ENCODE results near the gene CD48.
"Not testable (repeated sequence)": the region's sequence is repeated elsewhere in the genome, so short reads cannot be mapped to it uniquely, and the experiment has no call there.

DNA sequence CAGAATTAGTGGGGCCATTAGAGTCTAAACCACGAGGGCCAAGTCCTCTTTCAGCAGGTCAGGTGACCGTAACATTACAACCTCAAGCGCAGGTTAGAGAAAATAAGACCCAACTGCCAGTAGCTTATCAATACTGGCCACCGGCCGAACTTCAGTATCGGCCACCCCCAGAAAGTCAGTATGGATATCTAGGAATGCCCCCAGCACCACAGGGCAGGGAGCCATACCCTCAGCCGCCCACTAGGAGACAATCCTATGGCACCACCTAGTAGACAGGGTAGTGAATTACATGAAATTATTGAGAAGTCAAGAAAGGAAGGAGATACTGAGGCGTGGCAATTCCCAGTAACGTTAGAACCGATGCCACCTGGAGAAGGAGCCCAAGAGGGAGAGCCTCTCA is 19.2 kb downstream of the CD48 start:
- TF ChIP-seq, protein P1, sequence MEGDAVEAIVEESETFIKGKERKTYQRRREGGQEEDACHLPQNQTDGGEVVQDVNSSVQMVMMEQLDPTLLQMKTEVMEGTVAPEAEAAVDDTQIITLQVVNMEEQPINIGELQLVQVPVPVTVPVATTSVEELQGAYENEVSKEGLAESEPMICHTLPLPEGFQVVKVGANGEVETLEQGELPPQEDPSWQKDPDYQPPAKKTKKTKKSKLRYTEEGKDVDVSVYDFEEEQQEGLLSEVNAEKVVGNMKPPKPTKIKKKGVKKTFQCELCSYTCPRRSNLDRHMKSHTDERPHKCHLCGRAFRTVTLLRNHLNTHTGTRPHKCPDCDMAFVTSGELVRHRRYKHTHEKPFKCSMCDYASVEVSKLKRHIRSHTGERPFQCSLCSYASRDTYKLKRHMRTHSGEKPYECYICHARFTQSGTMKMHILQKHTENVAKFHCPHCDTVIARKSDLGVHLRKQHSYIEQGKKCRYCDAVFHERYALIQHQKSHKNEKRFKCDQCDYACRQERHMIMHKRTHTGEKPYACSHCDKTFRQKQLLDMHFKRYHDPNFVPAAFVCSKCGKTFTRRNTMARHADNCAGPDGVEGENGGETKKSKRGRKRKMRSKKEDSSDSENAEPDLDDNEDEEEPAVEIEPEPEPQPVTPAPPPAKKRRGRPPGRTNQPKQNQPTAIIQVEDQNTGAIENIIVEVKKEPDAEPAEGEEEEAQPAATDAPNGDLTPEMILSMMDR (conservative IDR thresholded peaks at IDR 0.05; ENCODE audit: low read depth, low read length): peak; percentile 43
- not testable (repeated sequence) for TF ChIP-seq EZH2 (IDR thresholded peaks at IDR 0.05; ENCODE audit: borderline replicate concordance, low read depth, low read length, poor library complexity, severe bottlenecking)
